ENCODE measurements around the gene PEX14.

The PEX14 gene

DNA sequence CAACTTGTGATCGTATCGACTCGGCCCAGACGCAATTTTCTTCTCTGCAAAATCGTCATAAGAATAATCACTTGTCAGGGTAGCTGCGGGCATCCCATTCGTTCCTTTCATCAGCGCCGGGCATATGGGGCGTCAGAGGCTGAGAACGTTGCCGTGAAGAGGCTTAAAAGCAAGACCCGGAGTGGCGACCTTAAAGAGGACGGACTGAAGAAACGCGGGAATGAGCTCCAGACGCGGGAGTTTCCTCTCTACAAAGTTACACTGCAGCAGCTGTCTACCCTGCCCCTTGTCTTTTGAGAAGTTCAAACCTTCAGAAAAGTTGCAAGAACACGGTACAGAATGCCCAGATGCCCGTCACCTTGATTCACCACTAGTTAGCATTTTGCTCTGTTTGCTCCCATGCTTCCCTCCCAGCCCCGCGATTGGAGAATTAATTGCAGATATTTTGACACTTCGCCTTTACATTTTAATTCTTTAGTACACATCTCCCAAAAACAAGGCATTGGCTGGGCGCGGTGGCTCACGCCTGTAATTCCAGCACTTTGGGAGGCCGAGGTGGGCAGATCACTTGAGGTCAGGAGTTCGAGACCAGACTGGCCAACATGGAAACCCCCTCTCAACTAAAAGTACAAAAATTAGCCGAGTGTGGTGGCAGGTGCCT is 43.5 kb upstream of the PEX14 start:
- no peak for TF ChIP-seq CTCF (conservative IDR thresholded peaks at IDR 0.05; ENCODE audit: low read depth)
- ChIA-PET CTCF (interaction anchor here (0.6 to 3.5 kb wide), 4 partner anchors 8 to 63 kb away, joined by 3 to 44 read pairs (median 5); no protein-coding TSS in a partner anchor), POLR2A (ENCODE audit: low non-redundant PET) (no interaction called here)
- H3K27ac ChIP-seq = peak overlapping the region; percentile 84
- no peak for DNase-seq (ENCODE audit: low spot score)

DNA sequence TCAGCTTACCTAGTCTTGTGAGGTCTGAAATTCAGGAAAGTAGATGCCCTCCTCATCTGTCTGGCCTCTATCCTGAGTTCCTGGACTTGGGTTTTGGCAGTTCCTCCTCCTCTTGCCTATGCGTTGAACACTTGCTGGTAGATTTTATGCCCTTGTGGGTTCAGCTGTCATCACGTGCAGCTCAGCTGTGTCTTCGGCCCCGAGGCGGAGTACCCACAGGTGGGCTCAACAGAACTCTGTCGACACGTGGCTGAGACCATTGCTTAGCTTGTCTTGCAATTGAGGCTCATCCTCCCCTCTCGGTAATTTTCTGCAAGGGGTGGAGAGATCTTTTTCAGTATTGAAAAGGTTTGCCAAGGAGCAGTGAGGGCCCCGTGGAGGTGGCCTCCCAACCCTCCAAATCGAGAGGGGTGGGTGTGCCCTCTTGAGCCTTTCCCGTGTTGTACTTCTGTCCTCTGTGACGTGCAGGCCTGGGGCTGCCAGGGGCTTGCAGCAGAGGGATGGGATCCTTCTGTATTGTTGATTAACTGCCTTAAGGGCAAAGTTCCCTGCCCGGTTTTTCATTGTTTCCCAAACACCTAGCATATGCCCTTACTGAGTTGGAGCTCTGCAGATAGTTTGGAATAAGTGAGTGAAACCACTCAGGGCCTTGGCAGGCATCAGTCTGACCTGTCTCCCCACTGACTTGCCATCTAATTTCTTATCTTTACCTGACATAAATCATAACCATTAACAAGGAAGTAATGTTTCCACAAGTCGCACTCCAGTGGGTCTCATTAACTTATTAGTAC is 41.6 kb upstream of the PEX14 start:
- ChIA-PET CTCF (interaction anchor here (3.5 kb wide), 1 partner anchor 61 kb away, joined by 44 read pairs; no protein-coding TSS in a partner anchor), POLR2A (ENCODE audit: low non-redundant PET) (no interaction called here)
- no peak for TF ChIP-seq CTCF (conservative IDR thresholded peaks at IDR 0.05; ENCODE audit: low read depth)
- H3K27ac ChIP-seq = 0 out of 2 replicates have a peak overlapping the region, but pooled peaks have one; percentile 17
- DNase-seq (ENCODE audit: low spot score) = no peak

DNA sequence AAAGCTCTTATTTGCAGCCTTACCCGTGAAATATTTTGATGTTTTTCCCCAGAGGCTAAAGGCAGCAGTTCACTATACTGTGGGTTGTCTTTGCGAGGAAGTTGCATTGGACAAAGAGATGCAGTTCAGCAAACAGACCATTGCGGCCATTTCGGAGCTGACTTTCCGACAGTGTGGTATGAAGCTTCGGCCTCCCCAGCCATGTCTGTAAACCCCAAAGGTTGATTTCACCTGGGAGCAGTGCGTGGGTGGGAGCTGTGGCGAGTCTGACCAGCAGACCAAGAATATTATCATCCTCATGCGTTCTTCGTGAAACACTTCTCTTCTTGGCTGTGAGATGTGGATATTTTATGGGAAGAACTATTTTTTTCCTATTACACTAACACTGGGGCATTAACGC is 41.0 kb upstream of the PEX14 start:
- POLR2A ChIA-PET (ENCODE audit: low non-redundant PET) = no interaction called here
- TF ChIP-seq CTCF (conservative IDR thresholded peaks at IDR 0.05; ENCODE audit: low read depth) = no peak

DNA sequence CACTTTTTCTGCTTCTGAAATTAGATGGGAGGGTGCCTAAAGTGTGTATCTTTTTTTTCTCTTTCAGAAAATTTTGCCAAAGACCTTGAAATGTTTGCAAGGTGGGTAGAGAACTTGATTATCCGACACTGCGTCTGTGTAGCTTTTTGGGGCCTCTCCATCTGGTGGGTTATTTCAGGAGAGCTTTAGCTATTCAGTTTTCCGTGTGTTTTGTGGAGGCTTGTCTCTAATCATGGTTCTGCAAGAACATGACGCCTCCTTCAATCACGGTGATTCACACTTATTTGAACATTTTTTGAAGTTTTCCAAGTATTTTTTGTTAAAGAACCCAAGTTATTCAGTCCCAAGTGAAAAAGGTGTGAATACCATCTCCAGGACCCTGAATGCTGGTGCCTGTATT is 40.2 kb upstream of the PEX14 start:
- CTCF ChIA-PET = no interaction called here

More for the DNA sequence above, 41.0 kb upstream of the PEX14 start:
- H3K27ac ChIP-seq = no peak overlapping the region
- no peak for DNase-seq (ENCODE audit: low spot score)
- CTCF ChIA-PET = no interaction called here

GRCh38 chr1:10437052-10437451 is 37.7 kb upstream of the PEX14 start:
- POLR2A ChIA-PET (ENCODE audit: low non-redundant PET) = interaction anchor here (0.5 to 0.6 kb wide), 2 partner anchors 18 to 488 kb away, joined by 4 to 7 read pairs; no protein-coding TSS in a partner anchor
- no peak overlapping the region for H3K27ac ChIP-seq
- TF ChIP-seq CTCF (conservative IDR thresholded peaks at IDR 0.05; ENCODE audit: low read depth) = no peak
- CTCF ChIA-PET = interaction anchor here (0.7 kb wide), 1 partner anchor 57 kb away, joined by 4 read pairs; no protein-coding TSS in a partner anchor
- DNase-seq (ENCODE audit: low spot score) = no peak

More for the DNA sequence above, 40.2 kb upstream of the PEX14 start:
- POLR2A ChIA-PET (ENCODE audit: low non-redundant PET) = interaction anchor here (0.5 to 0.6 kb wide), 2 partner anchors 370 to 1055 kb away, joined by 6 to 7 read pairs; no protein-coding TSS in a partner anchor
- no peak overlapping the region for H3K27ac ChIP-seq
- TF ChIP-seq CTCF (conservative IDR thresholded peaks at IDR 0.05; ENCODE audit: low read depth) = no peak
- DNase-seq (ENCODE audit: low spot score) = no peak

GRCh38 chr1:10438677-10439163 is 36.0 kb upstream of the PEX14 start:
- H3K27ac ChIP-seq = no peak overlapping the region
- ChIA-PET POLR2A (ENCODE audit: low non-redundant PET) (no interaction called here), CTCF (no interaction called here)
- no peak for TF ChIP-seq CTCF (conservative IDR thresholded peaks at IDR 0.05; ENCODE audit: low read depth)
- no peak for DNase-seq (ENCODE audit: low spot score)

All from RWPE1 (cell line).